IMR-90 (cell line): ENCODE results near the gene HAP1. TPM values are rescaled to one million over a fixed set of nuclear protein-coding genes. Genes with fewer than 3 reads are reported as not detected.
"Not testable (repeated sequence)": the region's sequence is repeated elsewhere in the genome, so short reads cannot be mapped to it uniquely, and the experiment has no call there.

Experiments
- ATAC-seq: fragments of 200-7000 bp; cut with Tn5 transposase; 2 replicates; pipeline ENCODE4 v1.9.1; 2020; ENCODE audit warnings: low read depth, mild to moderate bottlenecking, moderate library complexity
- BruUV-seq: library from RNA; stranded (reverse); fragments of 400-500 nt; replicated peaks from 2 replicates; lab custom pipeline; 2021; lab: Mats Ljungman, UMichigan
- CTCF ChIA-PET: fragments of 300-600 bp; formaldehyde crosslinking; extraction: SDS; loops from one replicate; lab custom pipeline; 2021; ENCODE audit warnings: antibody characterized with exemption; lab: Yijun Ruan, JAX
- POLR2A ChIA-PET: fragments of 300-600 bp; sonication (Branson Sonifier 250); formaldehyde crosslinking; loops from one replicate; lab custom pipeline; 2022; ENCODE audit warnings: antibody characterized with exemption; ENCODE audit not compliant: unreplicated experiment; lab: Charles Lee
- DNase-seq: peaks from one replicate; pipeline ENCODE4 v3.0.0; 2013
- H2AFZ ChIP-seq: replicated peaks from 2 replicates; pipeline ENCODE3; 2013; ENCODE audit warnings: low read length, mild to moderate bottlenecking; ENCODE audit not compliant: poor library complexity
- H2AK5ac ChIP-seq: 2 replicates; pipeline ENCODE4 v1.6.1; 2013; ENCODE audit warnings: low read depth, low read length, inconsistent platforms
- H2AK9ac ChIP-seq: replicated peaks from 2 replicates; pipeline ENCODE3; 2013; ENCODE audit warnings: mild to moderate bottlenecking, low read depth, low read length, moderate library complexity; ENCODE audit not compliant: poor library complexity
- H2BK120ac ChIP-seq: 2 replicates; pipeline ENCODE4 v1.6.1; 2013; ENCODE audit warnings: low read depth, low read length, inconsistent platforms
- H2BK15ac ChIP-seq: 3 replicates; pipeline ENCODE4 v1.6.1; 2013; ENCODE audit warnings: low read depth, low read length, inconsistent platforms
- H2BK20ac ChIP-seq: 2 replicates; pipeline ENCODE4 v1.6.1; 2013; ENCODE audit warnings: low read depth, mild to moderate bottlenecking, inconsistent platforms, low read length, moderate library complexity
- H2BK5ac ChIP-seq: 2 replicates; pipeline ENCODE4 v1.6.1; 2013; ENCODE audit warnings: mild to moderate bottlenecking, low read depth, low read length, inconsistent platforms; ENCODE audit not compliant: poor library complexity, severe bottlenecking
- H3K14ac ChIP-seq: replicated peaks from 2 replicates; pipeline ENCODE4 v1.6.1; 2013; ENCODE audit warnings: low read depth, low read length, inconsistent platforms
- H3K18ac ChIP-seq: 2 replicates; pipeline ENCODE4 v1.6.1; 2013; ENCODE audit warnings: low read depth, low read length, control low read depth
- H3K23ac ChIP-seq: 2 replicates; pipeline ENCODE4 v1.6.1; 2013; ENCODE audit warnings: low read depth, low read length, inconsistent platforms
- H3K27ac ChIP-seq: 2 replicates; pipeline ENCODE4 v1.5.1; 2013; ENCODE audit warnings: mild to moderate bottlenecking, control low read depth, low read length; ENCODE audit not compliant: insufficient read depth
- H3K27me3 ChIP-seq: 2 replicates; pipeline ENCODE4 v1.6.1; 2013; ENCODE audit warnings: low read length; ENCODE audit not compliant: control insufficient read depth, insufficient read depth
- H3K36me3 ChIP-seq: 2 replicates; pipeline ENCODE4 v1.6.1; 2013; ENCODE audit warnings: low read length, mixed read lengths; ENCODE audit not compliant: control insufficient read depth, insufficient read depth
- H3K4ac ChIP-seq: 2 replicates; pipeline ENCODE4 v1.6.1; 2013; ENCODE audit warnings: low read depth, low read length, inconsistent platforms
- H3K4me1 ChIP-seq: 2 replicates; pipeline ENCODE4 v1.6.1; 2013; ENCODE audit warnings: low read length, mixed read lengths; ENCODE audit not compliant: control insufficient read depth, insufficient read depth
- H3K4me2 ChIP-seq: 2 replicates; pipeline ENCODE4 v1.6.1; 2013; ENCODE audit warnings: low read depth, mild to moderate bottlenecking, control low read depth, low read length, moderate library complexity
- H3K4me3 ChIP-seq: 2 replicates; pipeline ENCODE4 v1.5.1; 2013; ENCODE audit warnings: low read depth, mild to moderate bottlenecking, control low read depth, low read length, moderate library complexity; ENCODE audit not compliant: insufficient read depth
- H3K56ac ChIP-seq: 2 replicates; pipeline ENCODE4 v1.6.1; 2013; ENCODE audit warnings: low read length, inconsistent platforms; ENCODE audit not compliant: insufficient read depth; ENCODE audit errors: extremely low read depth
- H3K79me1 ChIP-seq, 2 experiments: 2 replicates each; pipeline ENCODE4 v1.6.1; 2013; ENCODE audit warnings: low read length in 2 of 2, inconsistent platforms in 1 of 2, low read depth in 1 of 2
- H3K9ac ChIP-seq: 2 replicates; pipeline ENCODE4 v1.6.1; 2013; ENCODE audit warnings: low read depth, low read length, control low read depth
- H3K9me1 ChIP-seq: 2 replicates; pipeline ENCODE4 v1.6.1; 2013; ENCODE audit warnings: low read length, inconsistent platforms; ENCODE audit not compliant: insufficient read depth
- H3K9me3 ChIP-seq: 2 replicates; pipeline ENCODE4 v1.6.1; 2013; ENCODE audit warnings: low read length; ENCODE audit not compliant: control insufficient read depth, insufficient read depth
- H4K20me1 ChIP-seq: 2 replicates; pipeline ENCODE4 v1.6.1; 2013; ENCODE audit warnings: low read length, inconsistent platforms; ENCODE audit not compliant: insufficient read depth
- H4K5ac ChIP-seq: 2 replicates; pipeline ENCODE4 v1.6.1; 2013; ENCODE audit warnings: mild to moderate bottlenecking, low read depth, low read length, control low read depth
- H4K8ac ChIP-seq, 2 experiments: 2 replicates each; pipeline ENCODE4 v1.6.1; 2013; ENCODE audit warnings: low read depth in 2 of 2, low read length in 2 of 2, control low read depth in 1 of 2, inconsistent platforms in 1 of 2
- H4K91ac ChIP-seq: 2 replicates; pipeline ENCODE4 v1.6.1; 2013; ENCODE audit warnings: low read depth, low read length, inconsistent platforms; ENCODE audit not compliant: insufficient read depth
- WGBS, 2 experiments: methylation state at CpG; one replicate each; pipeline versions ENCODE4 v1.1.5 to v1.1.7; 2013; ENCODE audit warnings: missing lambda C conversion rate in 2 of 2; ENCODE audit not compliant: insufficient read length in 1 of 2; ENCODE audit errors: extremely low coverage in 2 of 2; 5-methylcytosine and 5-hydroxymethylcytosine counted together
- dilution Hi-C: fragments of 300-500 bp; cut with HindIII; formaldehyde crosslinking; loops from one replicate; pipeline ENCODE4 v1.14.3; 2018; ENCODE audit warnings: low sequenced_read_pairs; ENCODE audit not compliant: unreplicated experiment
- in situ Hi-C: fragments of 300-500 bp; cut with MboI; formaldehyde crosslinking; loops from 3 replicates; pipeline ENCODE4 v1.14.3; 2019; ENCODE audit warnings: low sequenced_read_pairs, inconsistent platforms, mixed read lengths
- intact Hi-C: fragments of 100-400 bp; cut with micrococcal nuclease; formaldehyde crosslinking; loops from 2 replicates; pipeline ENCODE4 v1.10.0; 2022
- polyA plus RNA-seq, 3 experiments: library from polyadenylated mRNA; depleted of rRNA; stranded (reverse); fragments of >200 nt; gene quantifications; 2 replicates each; pipeline ENCODE4 v1.2.3, GENCODE V29; 2012; ENCODE audit warnings: low replicate concordance in 1 of 3
- total RNA-seq: library from RNA; depleted of rRNA; stranded (reverse); fragments of >200 nt; gene quantifications from 2 replicates; pipeline ENCODE4 v1.2.3, GENCODE V29; 2012

HAP1 gene
- total and polyA plus RNA-seq, 2 of the 4 experiments (the other 2 are of a cell fraction): under 0.01 to 0.09 TPM

GRCh38 chr17:41685753-41686152, 48.7 kb downstream of the HAP1 start:
- H2BK20ac ChIP-seq, H3K4me3 ChIP-seq, H3K4me1 ChIP-seq, H2AFZ ChIP-seq, H3K18ac ChIP-seq, H3K9me3 ChIP-seq, H4K91ac ChIP-seq, BruUV-seq, H3K4me2 ChIP-seq, H2BK15ac ChIP-seq, intact Hi-C loops, ATAC-seq, dilution Hi-C loops, DNase-seq, H3K23ac ChIP-seq, in situ Hi-C loops, H2AK5ac ChIP-seq, H4K5ac ChIP-seq, H4K8ac ChIP-seq, H3K9me1 ChIP-seq, CTCF ChIA-PET, POLR2A ChIA-PET, H3K27me3 ChIP-seq, H3K9ac ChIP-seq, H2BK5ac ChIP-seq, H3K27ac ChIP-seq, H3K14ac ChIP-seq, H3K4ac ChIP-seq, H2AK9ac ChIP-seq, H2BK120ac ChIP-seq, H3K56ac ChIP-seq: not testable (repeated sequence)
- Histone ChIP-seq H3K36me3 (peaks cover 11% of the 10 kb centered on the region), H3K79me1 (peaks cover 6 to 21% of the 10 kb centered on the region in 2 experiments; a peak in 2 of 4 replicates), H4K20me1 (peaks cover 19% of the 10 kb centered on the region)
- WGBS, 2 experiments: 97% methylated on average over 8 of the region's 13 CpGs; no CpG with 5 or more reads in 1 of the 2 experiments
